Cardiac muscle cell (in vitro differentiated cells and primary cell): Measurements from ENCODE around the gene KATNAL2. TPM values are rescaled to one million over a fixed set of nuclear protein-coding genes. Genes with fewer than 3 reads are reported as not detected.
"Not testable (repeated sequence)": the region's sequence is repeated elsewhere in the genome, so short reads cannot be mapped to it uniquely, and the experiment has no call there.

Experiments used
- DNase-seq, 2 donors: peaks; one replicate each; pipeline versions ENCODE4 v3.0.0 to v3.0.0-alpha.2; 2010 to 2017; ENCODE audit warnings: low read depth in 1 of 2, low spot score in 1 of 2
- H3K27ac ChIP-seq: fragments of 200-600 bp; sonication (generic); 2 replicates; pipeline ENCODE4 v1.5.1; 2016
- H3K27me3 ChIP-seq: fragments of 200-600 bp; sonication (generic); 2 replicates; pipeline ENCODE4 v1.6.0; 2016; ENCODE audit warnings: control low read depth
- H3K36me3 ChIP-seq: fragments of 200-600 bp; sonication (generic); 2 replicates; pipeline ENCODE4 v1.5.1; 2016; ENCODE audit warnings: control low read depth
- H3K4me1 ChIP-seq: fragments of 200-600 bp; sonication (generic); 2 replicates; pipeline ENCODE4 v1.8.1; 2017; ENCODE audit warnings: low read depth, mild to moderate bottlenecking, mixed run types
- H3K4me3 ChIP-seq: fragments of 200-600 bp; sonication (generic); 2 replicates; pipeline ENCODE4 v1.5.1; 2016; ENCODE audit warnings: mild to moderate bottlenecking
- H3K9me3 ChIP-seq: fragments of 200-600 bp; sonication (generic); 2 replicates; pipeline ENCODE4 v1.5.1; 2017; ENCODE audit warnings: low read depth, mild to moderate bottlenecking, control low read depth
- CTCF ChIP-seq: IDR thresholded peaks from 2 replicates; pipeline ENCODE4 v1.5.1; 2012; ENCODE audit warnings: low read depth, mild to moderate bottlenecking, low read length
- polyA plus RNA-seq: library from polyadenylated mRNA; unstranded; fragments of >200 nt; fragmentation: Nextera tagmentation; extraction: Ambion mirVana; gene quantifications from 2 replicates; pipeline ENCODE4 v1.2.1, GENCODE V29; 2016
- total RNA-seq: library from RNA; depleted of rRNA; stranded (reverse); fragments of >200 nt; gene quantifications from 2 replicates; pipeline ENCODE4 v1.2.3, GENCODE V29; 2016

Gene KATNAL2
- total and polyA plus RNA-seq, 2 experiments from 2014 or later, result 11.3 to 19.6 TPM

GRCh38 chr18:47030887-47031286 lies 113.5 kb downstream of the KATNAL2 start:
- H3K36me3 ChIP-seq, DNase-seq, H3K4me1 ChIP-seq, H3K27ac ChIP-seq, H3K27me3 ChIP-seq, H3K9me3 ChIP-seq, H3K4me3 ChIP-seq: not testable (repeated sequence)

GRCh38 chr18:47032945-47033344 lies 115.5 kb downstream of the KATNAL2 start:
- no peaks in the 10 kb centered on the region for H3K27me3 ChIP-seq
- no peaks in the 10 kb centered on the region for H3K4me1 ChIP-seq
- no peak for TF ChIP-seq CTCF
- no peak for DNase-seq
- H3K4me3 ChIP-seq, result no peak overlapping the region
- H3K27ac ChIP-seq, result no peak overlapping the region
- no peaks in the 10 kb centered on the region for H3K36me3 ChIP-seq
- H3K9me3 ChIP-seq, result no peaks in the 10 kb centered on the region

- not testable (repeated sequence) for H3K4me3 ChIP-seq, H3K9me3 ChIP-seq, H3K27me3 ChIP-seq, H3K36me3 ChIP-seq, H3K4me1 ChIP-seq, H3K27ac ChIP-seq, DNase-seq
Observed at GRCh38 chr18:47034591-47034990, 117.2 kb downstream of the KATNAL2 start.

- H3K27me3 ChIP-seq, result no peaks in the 10 kb centered on the region
- no peak for DNase-seq
- H3K4me1 ChIP-seq, result no peaks in the 10 kb centered on the region
- no peaks in the 10 kb centered on the region for H3K9me3 ChIP-seq
- no peak for TF ChIP-seq CTCF
- no peaks in the 10 kb centered on the region for H3K36me3 ChIP-seq
- no peak within 1 kb of the TSS for H3K4me3 ChIP-seq
- no peak within 1 kb of the TSS for H3K27ac ChIP-seq
Observed at GRCh38 chr18:47035156-47035671, 117.8 kb downstream of the KATNAL2 start, which contains the start of gene ELOA2. TSS of gene ELOA2 (minus strand) at chr18:47035621. CDS start at chr18:47035264, 357 bp downstream.

GRCh38 chr18:47036298-47036874 lies 119.0 kb downstream of the KATNAL2 start:
- Histone ChIP-seq H3K9me3 (no peaks in the 10 kb centered on the region), H3K4me3 (no peak overlapping the region), H3K36me3 (no peaks in the 10 kb centered on the region), H3K27ac (no peak overlapping the region), H3K27me3 (no peaks in the 10 kb centered on the region), H3K4me1 (no peaks in the 10 kb centered on the region)
- peak; percentile 25 to 27 for DNase-seq
- TF ChIP-seq CTCF, result peak; percentile 39

GRCh38 chr18:47036927-47037578 lies 119.7 kb downstream of the KATNAL2 start:
- Histone ChIP-seq H3K27ac (no peak overlapping the region), H3K4me1 (no peaks in the 10 kb centered on the region), H3K9me3 (no peaks in the 10 kb centered on the region), H3K27me3 (no peaks in the 10 kb centered on the region), H3K4me3 (no peak overlapping the region), H3K36me3 (no peaks in the 10 kb centered on the region)
- DNase-seq, result no peak
- no peak for TF ChIP-seq CTCF
